ENCODE data around the gene SEC61A2. TPM values are rescaled to one million over a fixed set of nuclear protein-coding genes. Genes with fewer than 3 reads are reported as not detected.

SEC61A2 gene
- total RNA-seq, 3 donors from 2014 or later (not counting 1 experiment from before 2014, with no cell fraction given) = 16.6 to 22.2 (median 17.4) TPM

- H3K27ac Mint-ChIP-seq = no peak overlapping the region
These were observed 62.2 kb downstream of the SEC61A2 start for GRCh38 chr10:12191715-12192114.

GRCh38 chr10:12193193-12193592, 63.7 kb downstream of the SEC61A2 start:
- Mint-ChIP-seq H3K4me3 (peak overlapping the region; percentile 48), H3K9me3 (no peaks in the 10 kb centered on the region), H3K36me3 (no peaks in the 10 kb centered on the region), H3K27ac (peak overlapping the region in 1 of 2 donors; percentile 56), H3K27me3 (ENCODE audit: low read depth in 2 of 2) (no peaks in the 10 kb centered on the region), H3K4me1 (peaks cover 44 to 50% of the 10 kb centered on the region in 2 donors)
- intact Hi-C loops (cut with micrococcal nuclease) = loop anchor here (10.0 kb wide), 1 partner anchor 912 kb away; the partner anchor contains the start of gene OPTN
- H3K27ac ChIP-seq (ENCODE audit: low read length) = no peak overlapping the region
- H3K27me3 ChIP-seq (ENCODE audit: control insufficient read depth, insufficient read depth, low read length) = no peaks in the 10 kb centered on the region
- H3K36me3 ChIP-seq (ENCODE audit: control insufficient read depth, insufficient read depth, low read length) = peaks cover 3% of the 10 kb centered on the region
- DNase-seq (no peak), ATAC-seq (no peak)
- H3K4me1 ChIP-seq (ENCODE audit: control insufficient read depth, insufficient read depth, low read length) = peaks cover 20% of the 10 kb centered on the region
- no peaks in the 10 kb centered on the region for H3K9me3 ChIP-seq (ENCODE audit: control insufficient read depth, insufficient read depth, low read length)
- H3K4me3 ChIP-seq (ENCODE audit: low read length) = no peak overlapping the region
- 95% methylated on average over 5 of the region's 5 CpGs for WGBS (ENCODE audit: insufficient coverage)
- TF ChIP-seq CTCF (IDR thresholded peaks at IDR 0.05) = no peak

More at GRCh38 chr10:12191715-12192114, 62.2 kb downstream of the SEC61A2 start:
- Mint-ChIP-seq H3K9me3 (no peaks in the 10 kb centered on the region), H3K36me3 (no peaks in the 10 kb centered on the region), H3K27me3 (ENCODE audit: low read depth in 2 of 2) (no peaks in the 10 kb centered on the region), H3K4me3 (peak overlapping the region; percentile 10), H3K4me1 (peaks cover 41 to 57% of the 10 kb centered on the region in 2 donors)
- TF ChIP-seq CTCF (IDR thresholded peaks at IDR 0.05) = no peak
- H3K36me3 ChIP-seq (ENCODE audit: control insufficient read depth, insufficient read depth, low read length) = peaks cover 8% of the 10 kb centered on the region
- no peak overlapping the region for H3K4me3 ChIP-seq (ENCODE audit: low read length)
- DNase-seq (no peak), ATAC-seq (no peak)
- 73% methylated on average over 3 of the region's 3 CpGs for WGBS (ENCODE audit: insufficient coverage)
- intact Hi-C loops (cut with micrococcal nuclease) = loop anchor here (10.0 kb wide), 1 partner anchor 913 kb away; the partner anchor contains the start of gene OPTN
- H3K27me3 ChIP-seq (ENCODE audit: control insufficient read depth, insufficient read depth, low read length) = no peaks in the 10 kb centered on the region
- H3K9me3 ChIP-seq (ENCODE audit: control insufficient read depth, insufficient read depth, low read length) = no peaks in the 10 kb centered on the region
- no peak overlapping the region for H3K27ac ChIP-seq (ENCODE audit: low read length)
- peaks cover 14% of the 10 kb centered on the region for H3K4me1 ChIP-seq (ENCODE audit: control insufficient read depth, insufficient read depth, low read length)

- no peak for ATAC-seq
- Histone ChIP-seq H3K36me3 (ENCODE audit: control insufficient read depth, insufficient read depth, low read length) (peaks cover 9% of the 10 kb centered on the region), H3K27me3 (ENCODE audit: control insufficient read depth, insufficient read depth, low read length) (no peaks in the 10 kb centered on the region), H3K4me3 (ENCODE audit: low read length) (peak overlapping the region; percentile 92), H3K4me1 (ENCODE audit: control insufficient read depth, insufficient read depth, low read length) (peaks cover 20% of the 10 kb centered on the region), H3K9me3 (ENCODE audit: control insufficient read depth, insufficient read depth, low read length) (no peaks in the 10 kb centered on the region), H3K27ac (ENCODE audit: low read length) (peak overlapping the region; percentile 93)
- Mint-ChIP-seq H3K4me3 (peak overlapping the region; percentile 98), H3K36me3 (no peaks in the 10 kb centered on the region), H3K9me3 (no peaks in the 10 kb centered on the region), H3K27me3 (ENCODE audit: low read depth in 2 of 2) (no peaks in the 10 kb centered on the region), H3K4me1 (peaks cover 48 to 58% of the 10 kb centered on the region in 2 donors), H3K27ac (peak overlapping the region; percentile 97 to 99)
- WGBS (ENCODE audit: insufficient coverage) = 15% methylated on average over 27 of the region's 27 CpGs
- peak; percentile 16 to 45 for DNase-seq
- TF ChIP-seq CTCF (IDR thresholded peaks at IDR 0.05) = no peak
- intact Hi-C loops (cut with micrococcal nuclease) = loop anchor here (2.0 to 10.0 kb wide), 4 partner anchors 63 to 910 kb away; partner anchors contain the start of genes OPTN and UPF2
These were observed 65.3 kb downstream of the SEC61A2 start for GRCh38 chr10:12194752-12195271.

Measured in natural killer cell (primary cell).